Measurements from ENCODE around the gene MAPK12. TPM values are rescaled to one million over a fixed set of nuclear protein-coding genes. Genes with fewer than 3 reads are reported as not detected.

MAPK12 gene
- total and polyA plus RNA-seq, 2 experiments from 2014 or later = 12.5 to 33.8 TPM

GRCh38 chr22:50264104-50264745, 2.7 kb upstream of the MAPK12 start:
- H4K20me1 ChIP-seq (ENCODE audit: insufficient read depth, poor library complexity, severe bottlenecking) = no peaks in the 10 kb centered on the region
- peaks cover 8% of the 10 kb centered on the region for H3K4me1 ChIP-seq (ENCODE audit: insufficient read depth)
- no peak overlapping the region for H3K4me3 ChIP-seq
- H2AFZ ChIP-seq = no peak overlapping the region
- no peaks in the 10 kb centered on the region for H3K9me2 ChIP-seq (replicated peaks; ENCODE audit: insufficient read depth)
- H3K79me2 ChIP-seq = no peaks in the 10 kb centered on the region
- H3K27me3 ChIP-seq = peaks cover 19% of the 10 kb centered on the region
- no peak overlapping the region for H3K4me2 ChIP-seq
- no peak for DNase-seq (ENCODE audit: low spot score)
- no peaks in the 10 kb centered on the region for H3K9me3 ChIP-seq (ENCODE audit: low read depth)
- WGBS (ENCODE audit: low lambda C conversion rate, missing lambda C conversion rate) = 86% methylated on average over 15 of the region's 15 CpGs
- TF ChIP-seq EZH2 (IDR thresholded peaks at IDR 0.05; ENCODE audit: borderline replicate concordance) = no peak
- no peak for TF ChIP-seq CTCF (IDR thresholded peaks at IDR 0.05; ENCODE audit: poor library complexity)
- no peak for TF ChIP-seq EZH2phosphoT487 (IDR thresholded peaks at IDR 0.05; ENCODE audit: low read depth, severe bottlenecking, unreplicated experiment)
- no peaks in the 10 kb centered on the region for H3K36me3 ChIP-seq (replicated peaks; ENCODE audit: insufficient read depth, low read depth)
- H3K27ac ChIP-seq = no peak overlapping the region

GRCh38 chr22:50262973-50263617, 1.6 kb upstream of the MAPK12 start:
- H2AFZ ChIP-seq = no peak overlapping the region
- H3K9me2 ChIP-seq (replicated peaks; ENCODE audit: insufficient read depth) = no peaks in the 10 kb centered on the region
- H3K9me3 ChIP-seq (ENCODE audit: low read depth) = no peaks in the 10 kb centered on the region
- peaks cover 7% of the 10 kb centered on the region for H3K4me1 ChIP-seq (ENCODE audit: insufficient read depth)
- peaks cover 8% of the 10 kb centered on the region for H3K27me3 ChIP-seq
- no peaks in the 10 kb centered on the region for H3K79me2 ChIP-seq
- H4K20me1 ChIP-seq (ENCODE audit: insufficient read depth, poor library complexity, severe bottlenecking) = no peaks in the 10 kb centered on the region
- H3K4me2 ChIP-seq = no peak overlapping the region
- TF ChIP-seq EZH2phosphoT487 (IDR thresholded peaks at IDR 0.05; ENCODE audit: low read depth, severe bottlenecking, unreplicated experiment) (no peak), EZH2 (IDR thresholded peaks at IDR 0.05; ENCODE audit: borderline replicate concordance) (no peak), CTCF (IDR thresholded peaks at IDR 0.05; ENCODE audit: poor library complexity) (no peak)
- no peak overlapping the region for H3K27ac ChIP-seq
- no peak overlapping the region for H3K4me3 ChIP-seq
- H3K36me3 ChIP-seq (replicated peaks; ENCODE audit: insufficient read depth, low read depth) = no peaks in the 10 kb centered on the region
- WGBS (ENCODE audit: low lambda C conversion rate, missing lambda C conversion rate) = 77% methylated on average over 8 of the region's 9 CpGs
- DNase-seq (ENCODE audit: low spot score) = no peak

GRCh38 chr22:50262460-50262911, 1.0 kb upstream of the MAPK12 start:
- TF ChIP-seq EZH2 (IDR thresholded peaks at IDR 0.05; ENCODE audit: borderline replicate concordance) = no peak
- TF ChIP-seq EZH2phosphoT487 (IDR thresholded peaks at IDR 0.05; ENCODE audit: low read depth, severe bottlenecking, unreplicated experiment) = no peak
- no peak for TF ChIP-seq CTCF (IDR thresholded peaks at IDR 0.05; ENCODE audit: poor library complexity)
- H3K9me2 ChIP-seq (replicated peaks; ENCODE audit: insufficient read depth) = no peaks in the 10 kb centered on the region
- peak overlapping the region; percentile 93 for H3K4me2 ChIP-seq
- no peak for DNase-seq (ENCODE audit: low spot score)
- H3K27me3 ChIP-seq = peaks cover 6% of the 10 kb centered on the region
- H3K36me3 ChIP-seq (replicated peaks; ENCODE audit: insufficient read depth, low read depth) = no peaks in the 10 kb centered on the region
- WGBS (ENCODE audit: low lambda C conversion rate, missing lambda C conversion rate) = 68% methylated on average over 7 of the region's 7 CpGs
- no peaks in the 10 kb centered on the region for H3K9me3 ChIP-seq (ENCODE audit: low read depth)
- no peak overlapping the region for H3K27ac ChIP-seq
- H2AFZ ChIP-seq = no peak overlapping the region
- no peaks in the 10 kb centered on the region for H4K20me1 ChIP-seq (ENCODE audit: insufficient read depth, poor library complexity, severe bottlenecking)
- H3K79me2 ChIP-seq = no peaks in the 10 kb centered on the region
- no peak overlapping the region for H3K4me3 ChIP-seq
- H3K4me1 ChIP-seq (ENCODE audit: insufficient read depth) = peaks cover 2% of the 10 kb centered on the region

Measured in hepatocyte (in vitro differentiated cells).